Adrenal gland (tissue), 5 donors: ENCODE data around the gene IMMP2L.
"Not testable (repeated sequence)": the region's sequence is repeated elsewhere in the genome, so short reads cannot be mapped to it uniquely, and the experiment has no call there.

ENCODE experiments used
- CTCF ChIP-seq, 6 experiments: fragments of 450-650 bp in 4 of 6; fragments of 200-600 bp in 2 of 6; sonication (generic) in 1 of 6; IDR thresholded peaks; 1 replicate in 5 of 6; 2 replicates in 1 of 6; pipeline versions ENCODE4 v1.5.1 to v1.8.0; 2016 to 2021; ENCODE audit warnings: antibody characterized with exemption in 6 of 6, mild to moderate bottlenecking in 2 of 6, moderate library complexity in 1 of 6
- POLR2A ChIP-seq, 2 donors: fragments of 450-650 bp; IDR thresholded peaks; one replicate each; pipeline ENCODE4 v1.6.1; 2017; ENCODE audit warnings: antibody characterized with exemption in 2 of 2, mild to moderate bottlenecking in 2 of 2, moderate library complexity in 1 of 2
- donor health status: DM: no; HTN: no; CAD: no.

GRCh38 chr7:111581207-111581606 lies 18.9 kb upstream of the IMMP2L start:
- not testable (repeated sequence) for TF ChIP-seq CTCF, POLR2A (IDR thresholded peaks at IDR 0.05)
